GM10248 (cell line): ENCODE results near the gene ATXN2L.

Experiments
- CTCF ChIA-PET: fragments of 300-600 bp; sonication (Branson Sonifier 250); formaldehyde crosslinking; extraction: SDS; loops from one replicate; lab custom pipeline; 2021; ENCODE audit warnings: antibody characterized with exemption; lab: Yijun Ruan, JAX
- POLR2A ChIA-PET: fragments of 350-650 bp; sonication (Branson Sonifier 250); formaldehyde crosslinking; extraction: SDS; loops from one replicate; lab custom pipeline; 2020; ENCODE audit warnings: antibody characterized with exemption; lab: Yijun Ruan, JAX
- DNase-seq: peaks from one replicate; pipeline ENCODE4 v3.0.0; 2012; ENCODE audit errors: extremely low spot score
- TF ChIP-seq, protein P1 (sequence below): IDR thresholded peaks from 2 replicates; pipeline ENCODE4 v1.5.1; 2012; ENCODE audit warnings: mild to moderate bottlenecking, low read depth; ENCODE audit errors: extremely low read depth, missing control alignments, control extremely low read depth

ATXN2L gene

DNA sequence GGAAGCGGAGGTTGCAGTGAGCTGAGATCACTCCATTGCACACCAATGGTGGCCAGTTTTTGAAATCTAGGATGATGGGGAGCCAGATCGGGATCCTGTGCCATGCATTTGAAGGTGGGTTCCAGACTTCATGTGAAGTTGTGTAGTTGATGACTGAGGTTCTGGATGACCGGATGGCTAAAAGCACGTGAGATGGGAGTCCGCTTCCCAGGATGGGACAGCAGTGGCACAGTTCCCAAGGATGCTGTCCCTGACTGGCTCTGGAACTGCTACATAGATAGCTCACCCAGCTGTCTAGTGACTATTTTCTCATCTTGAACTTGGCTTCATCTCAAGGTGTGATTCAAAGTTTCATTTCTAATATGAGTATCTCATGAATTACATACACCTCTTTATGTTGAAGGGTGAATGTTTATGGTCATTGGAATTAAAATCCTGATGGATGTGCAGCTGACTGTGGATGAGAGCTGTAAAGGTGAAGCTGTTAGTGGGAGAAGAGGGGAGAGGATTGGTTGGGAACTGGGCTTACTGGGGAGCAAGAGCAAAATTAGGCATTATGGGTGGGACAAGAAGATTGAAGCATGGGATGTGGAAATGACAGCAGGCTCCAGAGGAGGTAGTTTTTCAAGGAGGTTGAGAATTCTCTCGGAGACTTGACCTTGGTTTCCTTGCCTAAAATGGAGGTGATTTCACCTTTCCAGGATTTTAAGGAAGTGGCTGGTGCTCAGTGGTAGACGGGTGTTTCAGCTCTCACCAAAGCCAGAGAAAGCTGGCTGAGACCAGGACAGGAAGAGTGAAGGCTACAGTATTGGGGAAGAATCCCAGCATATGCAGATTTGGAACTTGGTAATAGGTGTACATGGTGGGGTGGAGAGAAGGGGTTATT, 15.1 kb downstream of the ATXN2L start:
- TF ChIP-seq, protein P1, sequence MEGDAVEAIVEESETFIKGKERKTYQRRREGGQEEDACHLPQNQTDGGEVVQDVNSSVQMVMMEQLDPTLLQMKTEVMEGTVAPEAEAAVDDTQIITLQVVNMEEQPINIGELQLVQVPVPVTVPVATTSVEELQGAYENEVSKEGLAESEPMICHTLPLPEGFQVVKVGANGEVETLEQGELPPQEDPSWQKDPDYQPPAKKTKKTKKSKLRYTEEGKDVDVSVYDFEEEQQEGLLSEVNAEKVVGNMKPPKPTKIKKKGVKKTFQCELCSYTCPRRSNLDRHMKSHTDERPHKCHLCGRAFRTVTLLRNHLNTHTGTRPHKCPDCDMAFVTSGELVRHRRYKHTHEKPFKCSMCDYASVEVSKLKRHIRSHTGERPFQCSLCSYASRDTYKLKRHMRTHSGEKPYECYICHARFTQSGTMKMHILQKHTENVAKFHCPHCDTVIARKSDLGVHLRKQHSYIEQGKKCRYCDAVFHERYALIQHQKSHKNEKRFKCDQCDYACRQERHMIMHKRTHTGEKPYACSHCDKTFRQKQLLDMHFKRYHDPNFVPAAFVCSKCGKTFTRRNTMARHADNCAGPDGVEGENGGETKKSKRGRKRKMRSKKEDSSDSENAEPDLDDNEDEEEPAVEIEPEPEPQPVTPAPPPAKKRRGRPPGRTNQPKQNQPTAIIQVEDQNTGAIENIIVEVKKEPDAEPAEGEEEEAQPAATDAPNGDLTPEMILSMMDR = no peak
- ChIA-PET CTCF (interaction anchor here (1.1 to 2.2 kb wide), 4 partner anchors 8 to 25 kb away, joined by 3 to 5 read pairs (median 4); partner anchors contain the start of genes ATXN2L and TUFM), POLR2A (interaction anchor here (0.6 to 2.3 kb wide), 5 partner anchors 9 to 420 kb away, joined by 3 to 6 read pairs (median 6); no protein-coding TSS in a partner anchor)
- DNase-seq = no peak

DNA sequence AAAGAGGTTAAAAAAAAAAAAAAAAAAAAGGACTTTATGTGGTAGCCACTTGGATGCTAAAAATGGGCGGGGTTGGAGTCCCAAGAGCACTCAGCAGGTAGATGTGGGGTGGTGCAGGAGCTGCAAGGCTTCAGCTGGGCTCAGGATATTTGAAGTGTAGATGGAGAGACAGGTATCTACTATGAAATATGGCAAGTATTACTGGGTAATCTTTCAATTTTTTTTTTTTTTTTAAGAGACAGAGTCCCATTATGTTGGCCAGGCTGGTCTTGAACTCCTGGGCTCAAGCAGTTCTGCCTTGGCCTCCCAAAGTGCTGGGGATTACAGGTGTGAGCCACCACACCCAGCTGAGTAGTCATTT, 15.7 kb downstream of the ATXN2L start:
- DNase-seq = no peak
- TF ChIP-seq, protein P1 = no peak
- POLR2A ChIA-PET = interaction anchor here (1.2 to 1.4 kb wide), 2 partner anchors 10 to 11 kb away, joined by 5 to 6 read pairs; no protein-coding TSS in a partner anchor
- CTCF ChIA-PET = interaction anchor here (1.1 to 2.2 kb wide), 3 partner anchors 9 to 24 kb away, joined by 3 to 4 read pairs (median 4); partner anchors contain the start of gene ATXN2L

DNA sequence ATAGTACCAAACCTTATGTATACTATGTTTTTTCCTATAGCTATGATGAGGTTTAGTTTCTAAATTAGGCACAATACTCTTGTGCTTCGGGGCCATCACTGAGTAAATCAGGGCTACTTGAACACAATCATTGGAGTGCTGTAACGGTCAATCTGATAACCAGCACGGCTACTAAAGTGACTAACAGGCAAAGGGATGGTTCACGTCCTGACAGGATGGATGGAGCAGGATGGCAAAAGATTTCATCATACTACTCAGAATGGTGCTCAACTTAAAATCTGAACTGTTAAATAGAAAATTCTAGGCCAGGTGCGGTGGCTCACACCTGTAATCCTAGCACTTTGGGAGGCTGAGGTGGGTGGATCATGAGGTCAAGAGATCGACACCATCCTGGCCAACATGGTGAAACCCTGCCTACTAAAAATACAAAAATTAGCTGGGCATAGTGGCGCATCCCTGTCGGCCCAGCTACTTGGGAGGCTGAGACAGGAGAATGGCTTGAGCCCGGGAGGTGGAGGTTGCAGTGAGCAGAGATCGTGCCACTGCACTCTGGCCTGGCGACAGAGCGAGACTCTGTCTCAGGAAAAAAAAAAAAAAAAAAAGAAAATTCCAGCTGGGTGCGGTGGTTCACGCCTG, 16.3 kb downstream of the ATXN2L start:
- TF ChIP-seq, protein P1 = no peak
- POLR2A ChIA-PET = interaction anchor here (1.2 to 1.4 kb wide), 2 partner anchors 11 to 12 kb away, joined by 5 to 6 read pairs; no protein-coding TSS in a partner anchor
- no peak for DNase-seq
- CTCF ChIA-PET = interaction anchor here (1.1 to 2.2 kb wide), 3 partner anchors 8 to 23 kb away, joined by 3 to 4 read pairs (median 4); partner anchors contain the start of gene ATXN2L

DNA sequence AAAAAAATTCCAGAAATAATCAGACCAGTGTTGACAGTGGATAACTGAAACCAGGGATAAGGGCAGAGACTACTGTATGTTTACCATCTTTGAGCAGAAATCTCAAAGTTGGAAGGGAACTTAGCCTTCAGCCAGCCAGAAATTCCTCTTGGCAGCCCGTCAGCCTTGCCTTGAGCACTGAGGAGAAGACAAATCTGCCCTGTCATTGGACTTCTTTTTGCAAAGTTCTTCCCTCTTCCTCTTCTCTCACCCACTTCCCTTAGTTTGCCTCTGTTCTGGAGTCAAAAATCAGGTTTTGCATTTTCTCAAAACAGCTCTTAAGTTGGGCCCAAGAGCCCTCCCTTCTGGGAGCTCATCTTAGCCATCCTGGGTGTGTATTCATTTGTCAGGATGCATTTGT, 17.1 kb downstream of the ATXN2L start:
- DNase-seq = no peak
- ChIA-PET POLR2A (interaction anchor here (0.7 to 1.4 kb wide), 2 partner anchors 9 to 13 kb away, joined by 5 read pairs; no protein-coding TSS in a partner anchor), CTCF (interaction anchor here (2.2 kb wide), 1 partner anchor 17 kb away, joined by 4 read pairs; the partner anchor contains the start of gene ATXN2L)
- TF ChIP-seq, protein P1 = no peak

DNA sequence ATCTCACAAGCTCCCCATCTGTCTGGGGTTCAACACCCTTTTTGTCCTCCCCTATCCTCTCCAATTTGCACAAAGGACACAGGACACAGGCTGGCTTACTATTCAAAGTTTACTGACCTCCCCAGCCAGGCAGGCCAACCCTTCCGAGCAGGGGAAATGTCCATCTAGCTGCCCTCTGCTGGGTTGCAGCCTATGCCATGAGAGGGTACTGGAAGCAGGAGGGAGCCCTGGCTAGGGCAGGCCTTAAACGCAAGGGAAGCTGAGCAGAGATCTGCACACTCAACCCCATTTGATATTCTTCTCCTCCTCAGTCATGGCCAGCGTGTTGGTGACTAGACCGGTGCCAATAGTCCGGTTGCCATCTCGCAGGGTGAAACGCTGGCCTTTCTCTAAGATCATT, 19.9 kb downstream of the ATXN2L start:
- TF ChIP-seq, protein P1 = no peak
- ChIA-PET POLR2A (interaction anchor here (0.8 to 1.4 kb wide), 2 partner anchors 19 to 20 kb away, joined by 3 to 4 read pairs; partner anchors contain the start of gene ATXN2L), CTCF (interaction anchor here (1.1 to 6.1 kb wide), 4 partner anchors 14 to 103 kb away, joined by 3 to 53 read pairs (median 4); no protein-coding TSS in a partner anchor)
- DNase-seq = no peak

DNA sequence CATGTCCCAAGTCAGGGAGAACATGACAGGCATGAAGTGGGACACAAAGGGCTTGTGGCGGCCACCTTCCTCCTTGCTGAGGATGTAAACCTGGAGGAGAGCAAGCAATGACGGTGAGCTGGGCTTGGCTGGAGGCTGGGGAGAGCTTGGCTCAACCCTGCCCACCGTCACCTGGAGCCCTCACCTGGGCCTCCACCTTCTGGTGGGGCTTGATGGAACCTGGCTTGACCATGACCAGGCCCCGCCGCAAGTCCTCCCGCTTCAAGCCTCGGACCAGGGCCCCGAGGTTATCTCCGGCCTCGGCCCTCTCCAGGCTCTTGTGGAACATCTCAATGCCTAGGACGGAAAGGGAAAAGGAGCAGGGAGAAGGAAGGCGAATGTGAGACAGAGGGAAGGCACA, 21.0 kb downstream of the ATXN2L start:
- DNase-seq = no peak
- TF ChIP-seq, protein P1 = no peak
- ChIA-PET POLR2A (no interaction called here), CTCF (interaction anchor here (5.6 to 6.1 kb wide), 2 partner anchors 19 to 102 kb away, joined by 48 to 53 read pairs; partner anchors contain the start of gene SH2B1)
